GM21360 (cell line): ENCODE data around the gene SYMPK.
"Not testable (repeated sequence)": the region's sequence is repeated elsewhere in the genome, so short reads cannot be mapped to it uniquely, and the experiment has no call there.

ENCODE experiments used
- ATAC-seq: cut with Tn5 transposase; IDR thresholded peaks from one replicate; pipeline ENCODE4 v1.9.1; 2021; ENCODE audit warnings: mild to moderate bottlenecking, moderate library complexity; ENCODE audit not compliant: unreplicated experiment

Gene SYMPK

GRCh38 chr19:45809643-45810159 is 53.2 kb downstream of the SYMPK start:
- ATAC-seq, result no peak

DNA sequence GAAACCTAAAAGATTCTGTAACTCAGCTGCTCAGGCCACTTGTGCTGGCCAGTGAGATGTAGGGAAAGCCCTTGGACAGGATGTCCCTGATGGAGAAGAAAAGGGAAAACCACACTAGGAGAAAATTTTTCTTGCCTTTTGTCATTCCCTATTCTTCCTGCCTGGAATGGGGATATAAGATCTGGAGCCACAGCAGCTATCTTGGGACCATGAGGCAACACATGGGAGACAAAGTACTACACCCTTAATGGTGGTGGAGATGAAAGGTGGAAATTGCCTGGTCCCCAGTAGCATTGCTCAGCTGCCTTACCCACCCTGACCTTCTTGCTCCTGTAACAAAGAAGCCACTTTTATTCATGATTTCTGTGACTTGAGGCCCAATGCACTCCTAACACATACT is 57.2 kb downstream of the SYMPK start:
- no peak for ATAC-seq

- ATAC-seq, result no peak
Measured at GRCh38 chr19:45804959-45805230, 58.1 kb downstream of the SYMPK start.

GRCh38 chr19:45804140-45804958 is 58.6 kb downstream of the SYMPK start:
- ATAC-seq, result no peak

- ATAC-seq, result no peak
Measured at GRCh38 chr19:45801603-45802175, 61.3 kb downstream of the SYMPK start.

DNA sequence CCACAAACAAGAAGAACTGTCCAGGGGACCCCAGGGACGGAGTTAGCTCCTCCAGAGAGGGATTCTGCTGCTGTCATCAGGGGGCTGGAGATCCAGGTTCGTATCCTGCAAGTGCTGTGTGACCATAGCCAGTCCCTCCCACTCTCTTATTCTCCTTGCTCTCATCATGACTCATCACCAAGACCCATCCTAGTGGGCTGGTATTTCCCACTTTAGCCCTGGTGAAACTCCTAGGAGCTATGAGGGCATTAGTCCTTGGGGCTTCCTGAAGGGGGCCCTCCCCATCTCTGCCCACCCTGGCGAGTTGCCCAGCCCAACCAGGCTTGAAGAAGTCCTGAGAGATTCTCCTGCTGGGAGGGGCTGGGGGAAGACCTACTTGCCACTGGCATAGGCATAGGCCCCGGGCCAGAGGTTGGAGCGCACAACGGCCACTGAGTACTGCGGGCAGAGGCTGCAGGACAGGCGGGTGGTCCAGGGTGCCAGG is 62.8 kb downstream of the SYMPK start:
- ATAC-seq, result no peak

- ATAC-seq, result not testable (repeated sequence)
Measured at GRCh38 chr19:45799541-45799940, 63.4 kb downstream of the SYMPK start.

- ATAC-seq, result no peak
Measured at GRCh38 chr19:45798995-45799517, 63.9 kb downstream of the SYMPK start.

GRCh38 chr19:45794627-45795026 is 68.3 kb downstream of the SYMPK start:
- ATAC-seq, result no peak

- ATAC-seq, result no peak
Measured at GRCh38 chr19:45793876-45794275, 69.1 kb downstream of the SYMPK start.

DNA sequence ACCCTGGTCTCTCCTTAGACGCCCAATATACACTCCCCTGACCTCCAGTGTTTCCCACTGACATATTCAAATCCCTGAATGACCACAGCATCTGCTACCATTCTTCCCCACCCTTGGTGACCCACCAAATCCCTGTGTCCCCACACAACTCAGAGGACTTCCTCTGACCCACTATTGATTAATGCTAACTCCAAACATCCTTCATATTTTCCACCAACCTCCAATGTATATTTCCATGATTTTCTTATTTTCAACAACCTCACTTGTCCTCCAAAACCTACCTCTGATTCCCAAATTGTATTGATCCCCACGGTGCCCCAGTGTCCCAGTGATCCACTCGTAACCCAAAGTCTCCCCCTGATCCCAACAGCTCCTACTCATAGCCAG is 69.8 kb downstream of the SYMPK start:
- ATAC-seq, result peak; percentile 10

DNA sequence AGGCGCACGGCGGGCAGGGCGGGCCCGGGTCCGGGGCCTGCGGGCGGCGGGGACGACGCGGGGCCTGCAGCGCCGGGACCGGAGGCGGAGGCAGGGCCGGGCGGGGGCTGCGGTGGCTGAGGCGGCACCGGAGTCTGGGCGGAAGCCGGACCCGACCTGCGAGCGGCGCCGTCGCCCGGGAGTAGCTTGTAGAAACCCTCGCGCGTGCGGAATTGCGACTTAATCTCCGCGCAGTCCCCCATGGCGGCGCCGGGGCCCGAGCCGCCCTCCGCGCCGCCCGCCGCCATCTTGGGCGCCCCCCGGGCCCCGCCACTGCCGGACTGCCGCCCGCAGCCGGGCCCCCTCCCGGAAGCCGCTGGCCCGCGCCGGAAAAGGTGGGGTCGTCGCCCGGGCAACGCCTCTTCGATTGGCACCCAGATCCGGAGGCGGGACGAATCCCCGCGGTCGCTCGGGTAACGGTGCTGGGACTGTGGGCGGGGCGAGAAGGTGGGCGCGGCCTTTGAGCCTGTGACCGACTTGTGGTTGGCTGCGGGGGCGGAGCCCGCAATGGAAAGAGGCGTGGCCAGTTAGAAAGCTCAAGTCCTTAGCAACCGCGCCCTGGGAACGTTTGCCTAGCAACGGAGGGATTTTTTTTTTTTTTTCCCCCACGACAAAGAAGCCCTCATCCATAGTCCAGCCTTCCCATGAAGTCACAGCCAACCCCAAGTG is 70.3 kb downstream of the SYMPK start, which contains the start of gene DMWD:
Gene DMWD (minus strand): TSS at position 376 of the 708 bp plus-strand sequence. CDS start 89 bp downstream, at position 287.
- ATAC-seq, result peak; percentile 86

- ATAC-seq, result peak; percentile 11
Measured at GRCh38 chr19:45791744-45792469, 71.0 kb downstream of the SYMPK start.

GRCh38 chr19:45790942-45791341 is 72.0 kb downstream of the SYMPK start:
- ATAC-seq, result no peak

DNA sequence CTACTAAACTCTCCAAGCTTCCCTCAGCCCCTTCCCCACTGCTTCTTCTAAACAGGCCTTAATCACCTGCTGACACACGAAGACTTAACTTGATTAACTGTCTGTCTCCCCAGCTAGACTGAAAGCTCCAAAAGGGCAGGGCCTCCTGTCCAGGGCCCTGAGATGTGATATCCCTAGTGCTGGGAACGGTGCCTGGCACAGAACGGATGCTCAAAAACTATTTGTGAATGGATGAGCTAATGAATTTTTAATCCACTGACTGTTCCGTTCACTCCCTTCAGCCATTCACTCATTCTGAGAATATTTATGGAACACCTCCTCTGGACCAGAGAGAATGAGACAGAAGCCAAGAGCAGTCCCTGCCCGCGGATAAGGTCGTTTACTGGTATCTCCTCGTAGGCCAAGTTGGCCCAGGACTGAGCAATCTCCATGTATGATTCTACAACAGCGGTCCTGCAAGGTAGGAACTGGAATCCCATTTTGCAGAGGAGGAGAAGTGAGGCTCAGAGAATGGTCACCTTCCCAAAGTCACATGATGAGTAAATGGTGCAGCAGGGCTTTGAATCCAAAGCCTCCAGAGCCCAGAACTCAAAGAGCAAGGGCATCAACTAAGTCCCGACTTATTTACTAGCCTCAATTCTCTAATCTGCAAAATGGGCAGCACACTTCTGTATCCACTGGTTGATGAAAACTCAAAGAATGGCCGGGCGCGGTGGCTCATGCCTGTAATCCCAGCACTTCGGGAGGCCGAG is 73.7 kb downstream of the SYMPK start:
- no peak for ATAC-seq

DNA sequence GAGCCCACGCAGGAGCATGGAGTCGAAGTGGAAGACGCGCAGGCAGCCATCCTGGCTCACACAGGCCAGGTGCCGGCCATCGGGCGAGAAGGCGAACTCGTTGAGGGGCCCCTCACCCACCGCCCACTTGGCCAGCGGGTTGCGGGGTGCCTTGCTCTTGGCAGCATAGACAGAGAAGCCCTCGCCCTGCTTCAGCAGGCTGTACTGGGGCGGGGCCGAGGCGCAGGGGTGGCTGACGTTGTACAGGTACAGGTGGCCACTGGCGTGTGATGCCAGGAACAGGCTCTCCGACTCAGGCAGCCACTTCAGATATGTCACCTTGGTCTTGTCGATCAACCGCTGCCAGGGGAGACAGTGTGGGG is 76.4 kb downstream of the SYMPK start:
- no peak for ATAC-seq

DNA sequence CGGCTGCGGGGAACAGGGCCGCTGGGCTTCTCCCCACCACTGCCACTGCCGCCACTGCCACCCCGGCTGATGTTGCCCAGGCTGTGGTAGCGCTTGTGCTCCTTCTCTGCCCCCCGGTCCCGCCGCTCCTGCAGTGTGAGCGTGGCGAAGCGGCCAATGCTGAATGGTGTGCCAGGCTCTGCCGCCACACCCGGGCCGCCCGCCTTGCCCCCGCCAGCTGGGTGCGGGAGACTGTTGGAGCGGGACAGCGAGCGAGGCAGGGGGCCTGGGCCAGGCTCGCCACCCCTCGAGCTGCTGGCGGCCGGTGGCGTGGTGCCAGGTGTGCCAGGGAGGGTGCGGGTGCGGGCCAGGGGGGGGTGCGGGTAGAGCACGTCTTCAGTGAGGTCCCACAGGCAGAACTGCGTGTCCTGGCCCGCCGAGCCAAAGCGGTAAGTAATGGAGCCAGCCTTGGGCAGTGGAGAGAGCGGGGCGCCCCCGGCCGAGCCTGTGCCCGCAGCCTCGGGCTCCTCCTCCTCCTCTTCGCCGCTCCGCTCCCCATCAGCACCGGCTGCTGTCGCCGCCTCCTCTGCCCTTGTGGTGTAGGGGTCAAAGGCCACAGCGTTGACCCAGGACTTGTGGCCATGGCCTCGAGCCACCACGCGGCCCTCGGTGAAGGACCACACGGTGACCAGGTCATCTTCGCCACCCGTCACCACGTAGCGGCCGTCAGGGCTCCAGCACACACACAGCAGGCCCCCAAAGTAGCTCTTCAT is 77.0 kb downstream of the SYMPK start:
- no peak for ATAC-seq

DNA sequence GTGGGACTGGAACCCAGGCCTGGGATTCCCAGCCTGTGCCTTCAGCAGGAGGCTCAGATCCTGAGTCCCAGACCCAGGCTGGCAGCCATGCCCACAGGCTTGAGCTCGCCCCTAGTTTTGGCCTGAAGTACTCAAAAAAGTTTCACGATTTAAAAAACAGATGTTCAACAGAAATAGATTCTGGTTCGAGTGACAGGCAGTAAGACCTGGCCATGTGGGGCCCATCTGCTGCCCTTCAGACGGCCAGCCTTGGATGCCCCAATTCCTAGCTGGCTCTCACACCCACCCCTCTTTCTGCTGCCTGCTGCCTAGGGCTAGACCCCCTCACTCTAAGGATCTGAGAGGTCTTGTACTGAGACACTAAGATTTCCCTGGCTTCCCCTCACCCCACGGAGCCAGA is 77.8 kb downstream of the SYMPK start:
- no peak for ATAC-seq

DNA sequence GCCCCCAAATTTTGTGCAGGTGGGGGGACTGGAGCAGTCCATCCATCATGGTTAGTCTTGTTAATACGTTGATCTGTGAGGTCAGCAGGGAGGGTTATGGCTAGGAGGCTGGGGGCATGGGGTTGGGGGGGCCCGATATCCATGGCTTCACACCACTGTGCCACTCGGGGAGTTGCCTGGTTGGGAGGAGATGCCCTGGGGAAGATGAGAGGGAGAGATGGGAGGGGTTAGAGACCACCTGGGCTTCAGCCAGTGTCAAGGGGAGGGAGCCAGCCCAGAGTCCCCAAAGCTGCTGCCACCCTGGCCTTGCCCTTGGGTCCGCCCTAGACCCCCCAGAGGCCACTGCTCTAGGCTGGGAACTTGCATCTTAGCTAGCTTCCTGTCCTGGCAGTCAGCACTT is 78.9 kb downstream of the SYMPK start:
- no peak for ATAC-seq
